ENCODE data around the gene OSBPL8.

GRCh38 chr12:76346236-76346635, 213.3 kb downstream of the OSBPL8 start:
- no peak for TF ChIP-seq CTCF (IDR thresholded peaks at IDR 0.05; ENCODE audit: poor library complexity)
- TF ChIP-seq EZH2 (IDR thresholded peaks at IDR 0.05; ENCODE audit: borderline replicate concordance) = no peak
- TF ChIP-seq EZH2phosphoT487 (IDR thresholded peaks at IDR 0.05; ENCODE audit: low read depth, severe bottlenecking, unreplicated experiment) = no peak
